Activated naive CD8-positive, alpha-beta T cell treated with anti-CD3 and anti-CD28 coated beads, Interleukin-2, amount 50 U/mL, for 16 hours (primary cell): Measurements from ENCODE around the gene ZCCHC17.

Source experiments
- DNase-seq: peaks from one replicate; pipeline ENCODE4 v3.0.0-alpha.2; 2020; ENCODE audit warnings: low read depth, low spot score

Gene ZCCHC17

DNA sequence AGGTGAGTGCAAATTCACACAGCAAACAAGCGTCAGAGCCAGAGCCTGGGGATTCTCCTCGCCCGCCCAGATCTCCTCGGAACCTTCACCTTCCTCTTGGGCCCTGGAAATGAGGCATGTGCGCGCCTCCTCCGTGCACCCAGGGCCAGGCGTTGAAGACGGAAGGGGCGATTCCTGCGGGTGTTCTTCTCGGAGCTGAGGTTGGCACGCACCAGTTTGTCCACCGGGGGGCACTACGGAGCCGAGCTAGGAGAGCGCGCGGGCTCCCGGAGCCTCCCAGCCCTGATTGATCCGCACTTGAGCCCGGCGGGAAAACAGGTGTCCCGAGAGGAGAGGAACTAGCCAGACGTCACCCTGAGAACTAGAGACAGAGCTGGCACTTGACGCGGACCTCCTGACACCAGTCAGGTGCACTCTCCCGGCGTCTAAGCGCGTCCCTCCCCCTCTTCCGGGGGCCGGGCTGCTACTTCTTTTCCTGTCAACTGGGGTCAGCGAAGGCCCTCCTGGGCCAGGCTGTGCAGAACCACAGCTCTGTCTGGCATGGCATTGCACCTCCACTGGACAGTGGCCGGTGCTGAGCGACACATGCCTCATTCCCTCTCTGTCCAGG is 97.9 kb downstream of the ZCCHC17 start:
- peak; percentile 70 for DNase-seq

- no peak for DNase-seq
Observed at GRCh38 chr1:31396633-31397351, 100.0 kb downstream of the ZCCHC17 start.

DNA sequence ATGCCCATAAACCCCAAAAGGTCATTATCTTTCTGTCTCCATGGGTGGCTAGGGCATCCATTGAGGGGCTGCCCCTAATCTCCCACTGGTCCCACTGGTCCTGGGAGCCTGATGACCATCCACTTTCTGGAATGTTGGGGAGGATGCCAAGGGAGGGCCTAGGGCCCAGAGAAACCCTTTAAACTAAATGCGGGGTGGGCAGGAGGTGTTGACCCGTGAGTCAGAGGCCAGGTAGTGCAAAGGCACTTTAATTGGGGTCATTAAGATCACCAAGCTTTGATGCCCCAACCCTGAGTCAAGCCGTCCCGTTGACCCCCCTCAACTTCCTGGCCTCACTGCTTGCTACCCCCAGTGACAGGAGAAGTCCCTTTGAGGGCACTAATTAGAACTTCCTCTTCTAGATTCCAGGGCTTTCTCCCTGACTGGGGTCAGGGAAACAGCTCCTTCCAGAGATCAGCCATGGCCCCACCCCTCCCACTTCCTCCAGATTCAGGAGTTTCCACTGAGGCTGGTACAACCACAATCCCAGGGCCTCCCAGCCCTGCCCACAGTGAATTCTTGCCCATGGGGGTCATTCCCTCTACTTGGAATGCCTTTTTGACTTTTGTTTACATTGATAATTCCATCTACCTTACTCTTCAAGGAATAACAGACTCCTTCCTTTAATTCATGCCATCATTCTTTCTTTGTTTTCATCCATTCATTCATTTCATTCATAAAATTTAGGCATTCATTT is 100.7 kb downstream of the ZCCHC17 start:
- no peak for DNase-seq

DNA sequence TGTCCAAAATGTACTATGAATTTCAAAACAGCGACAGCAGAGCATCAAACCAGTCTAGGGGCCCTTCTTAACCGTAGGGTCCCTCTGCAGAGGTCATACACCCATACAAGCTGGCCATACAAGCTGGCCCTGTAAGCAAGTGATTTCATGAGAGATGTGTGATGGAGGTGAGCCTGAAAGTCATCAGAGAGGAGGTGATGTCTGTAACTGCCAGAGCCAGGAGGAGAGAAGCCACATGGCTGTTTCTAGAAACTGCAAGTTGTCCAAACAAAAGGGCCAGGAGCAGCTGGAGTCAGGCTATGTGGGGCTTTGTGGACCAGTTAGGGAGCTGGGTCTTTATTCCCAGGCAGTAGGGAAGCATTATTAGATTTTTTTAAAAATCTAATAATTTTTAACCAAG is 101.4 kb downstream of the ZCCHC17 start:
- no peak for DNase-seq

DNA sequence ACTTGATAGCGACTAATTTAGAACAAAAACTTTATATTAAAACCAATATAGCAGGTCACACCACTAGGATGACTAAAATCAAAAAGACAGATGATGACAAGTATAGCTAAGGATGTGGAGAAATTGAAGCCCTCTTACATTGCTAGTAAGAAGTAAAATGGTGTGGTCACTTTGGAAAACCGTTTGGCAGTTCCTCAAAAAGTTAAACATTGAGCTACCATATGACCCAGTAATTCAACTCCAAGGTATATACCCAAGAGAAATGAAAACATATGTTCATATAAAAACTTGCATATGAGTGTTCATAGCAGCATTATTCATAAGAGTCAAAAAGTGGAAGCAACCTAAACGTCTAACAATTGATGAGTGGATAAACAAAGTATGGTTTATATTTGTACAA is 103.1 kb downstream of the ZCCHC17 start:
- no peak for DNase-seq

- DNase-seq: no peak
Observed at GRCh38 chr1:31400393-31400792, 103.6 kb downstream of the ZCCHC17 start.

DNA sequence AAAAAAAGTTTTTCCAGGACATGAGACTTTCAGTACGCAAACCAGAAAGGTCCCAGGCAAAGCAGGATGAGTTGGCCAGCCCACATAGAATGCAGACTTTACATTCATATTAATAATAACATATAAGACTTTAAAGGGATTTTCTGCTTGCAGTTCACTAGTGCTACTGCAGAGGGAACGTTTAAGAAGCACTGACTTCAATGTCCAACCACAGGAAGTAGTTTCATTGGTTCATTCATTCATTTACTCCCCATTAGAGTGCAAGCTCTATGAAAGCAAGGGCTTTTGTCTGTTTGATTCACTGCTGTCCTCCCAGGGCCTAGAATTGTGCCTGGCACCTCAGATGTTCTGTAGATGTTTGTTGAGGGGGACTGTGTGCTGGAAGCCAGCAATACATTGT is 104.4 kb downstream of the ZCCHC17 start:
- DNase-seq: no peak

- no peak for DNase-seq
Observed at GRCh38 chr1:31405578-31406245, 108.9 kb downstream of the ZCCHC17 start.

DNA sequence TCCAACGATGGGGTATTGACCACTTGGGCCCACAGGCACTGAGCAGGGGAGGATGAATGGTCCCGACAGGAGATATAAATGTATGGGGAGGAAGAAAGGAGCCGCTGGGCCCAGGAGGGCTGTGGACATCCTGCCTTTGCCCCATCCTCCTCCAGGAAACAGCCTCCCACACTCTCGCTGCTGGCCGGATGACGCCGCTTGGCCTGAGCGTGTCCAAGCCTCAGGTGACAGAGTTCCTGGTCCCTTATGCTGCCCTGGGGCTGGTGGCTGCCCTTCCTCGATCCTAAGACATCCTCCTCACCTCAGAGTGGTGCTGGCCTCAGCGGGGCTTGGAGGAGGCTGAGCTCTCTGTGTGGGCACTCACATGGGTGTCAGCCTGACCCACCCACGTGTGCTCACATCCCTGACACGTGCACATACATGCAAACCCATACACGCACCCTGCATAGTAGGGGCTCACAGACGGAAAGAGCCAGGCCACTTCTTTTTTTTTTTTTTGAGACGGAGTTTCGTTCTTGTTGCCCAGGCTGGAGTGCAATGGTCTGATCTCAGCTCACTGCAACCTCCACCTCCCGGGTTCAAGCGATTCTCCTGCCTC is 110.3 kb downstream of the ZCCHC17 start:
- DNase-seq: no peak

DNA sequence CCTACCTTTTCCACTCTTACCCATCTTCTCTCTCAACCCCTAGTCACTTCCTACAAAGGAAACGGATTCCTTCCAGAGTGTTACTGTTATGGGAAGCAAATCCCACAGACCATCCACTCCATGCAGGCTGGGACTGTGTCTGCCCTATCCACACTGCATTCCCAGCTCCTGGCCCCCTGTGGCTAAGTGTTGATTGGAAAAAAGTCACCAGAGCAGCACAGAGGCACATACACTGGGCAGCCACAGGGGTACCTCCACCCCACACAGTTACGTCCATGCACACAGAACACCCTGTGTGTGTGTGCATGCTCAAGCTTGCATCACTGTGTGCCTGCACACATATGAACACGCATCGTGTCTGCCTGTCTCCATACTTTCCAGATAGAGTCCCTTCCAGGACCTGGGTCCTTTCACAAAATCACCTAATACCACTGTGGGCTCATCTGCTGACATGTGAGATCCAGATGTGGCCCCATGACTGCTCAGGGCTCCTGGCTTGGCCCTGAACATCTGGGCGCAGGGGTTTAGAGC is 112.0 kb downstream of the ZCCHC17 start:
- DNase-seq: no peak

GRCh38 chr1:31409946-31410858 is 113.4 kb downstream of the ZCCHC17 start:
- no peak for DNase-seq

DNA sequence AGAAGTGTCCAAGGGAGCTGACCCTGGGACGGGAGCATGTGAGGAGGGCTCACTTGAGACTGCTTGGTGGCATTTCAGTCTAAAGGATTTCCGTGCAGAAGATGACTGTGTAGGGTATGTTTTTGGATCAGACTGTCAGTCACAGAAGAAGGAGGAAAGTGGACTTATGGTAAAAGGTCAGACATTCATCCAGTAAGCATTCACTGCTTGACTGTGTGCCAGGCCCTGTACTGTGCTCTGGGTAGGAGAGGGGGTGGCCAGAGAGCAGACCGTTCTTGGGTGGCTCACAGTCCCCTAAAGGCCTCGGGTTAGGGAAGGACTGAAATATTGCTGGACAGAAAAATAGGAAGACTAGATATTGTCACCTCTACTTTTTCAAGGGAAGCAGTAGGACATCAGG is 114.0 kb downstream of the ZCCHC17 start:
- no peak for DNase-seq

- no peak for DNase-seq
Observed at GRCh38 chr1:31412205-31412604, 115.4 kb downstream of the ZCCHC17 start.

DNA sequence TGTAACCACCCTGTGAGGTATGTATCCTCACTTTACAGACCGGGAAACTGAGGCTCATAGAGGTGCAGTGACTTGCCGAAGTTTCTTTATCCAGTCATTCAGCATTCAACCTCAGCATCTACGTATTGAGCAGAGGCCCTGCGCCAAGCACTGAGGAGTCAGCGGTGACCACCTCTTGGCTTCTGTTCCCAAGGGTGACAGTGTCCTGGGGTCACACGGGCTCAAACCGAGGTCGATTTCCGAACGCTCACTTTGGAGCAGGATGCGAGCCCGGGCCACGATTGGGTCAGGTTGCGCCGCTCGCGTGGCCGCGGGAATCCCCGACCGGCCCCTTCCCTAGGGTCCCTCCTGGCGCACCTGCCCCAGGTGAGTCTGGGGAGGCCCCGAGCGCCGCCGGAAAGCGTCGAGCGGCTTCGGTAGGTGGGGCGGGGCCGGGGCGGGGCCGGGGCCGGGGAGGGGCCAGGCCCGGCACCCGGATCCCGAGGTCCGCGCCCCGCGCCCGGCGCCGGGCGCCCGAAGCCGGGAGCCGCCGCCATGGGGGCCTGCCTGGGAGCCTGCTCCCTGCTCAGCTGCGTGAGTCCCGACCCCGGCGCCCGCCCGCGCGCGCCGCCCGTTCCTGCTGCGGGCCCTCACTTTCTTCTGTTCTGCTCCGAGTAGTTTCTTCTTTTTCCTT is 116.0 kb downstream of the ZCCHC17 start, which contains the start of gene SERINC2:
Gene SERINC2, plus strand, starts transcription at position 482 of the 673 bp plus-strand sequence. Its CDS starts 53 bp downstream, at position 535.
- no peak for DNase-seq

- no peak for DNase-seq
Observed at GRCh38 chr1:31413405-31414001, 116.7 kb downstream of the ZCCHC17 start.
